Activated CD4-positive, CD25-positive, alpha-beta regulatory T cell treated with anti-CD3 and anti-CD28 coated beads, Interleukin-2, amount 50 U/mL, for 72 hours (primary cell): ENCODE data around the gene GPR21.

Experiments
- DNase-seq: peaks from one replicate; pipeline ENCODE4 v3.0.0; 2021

GPR21 gene

DNA sequence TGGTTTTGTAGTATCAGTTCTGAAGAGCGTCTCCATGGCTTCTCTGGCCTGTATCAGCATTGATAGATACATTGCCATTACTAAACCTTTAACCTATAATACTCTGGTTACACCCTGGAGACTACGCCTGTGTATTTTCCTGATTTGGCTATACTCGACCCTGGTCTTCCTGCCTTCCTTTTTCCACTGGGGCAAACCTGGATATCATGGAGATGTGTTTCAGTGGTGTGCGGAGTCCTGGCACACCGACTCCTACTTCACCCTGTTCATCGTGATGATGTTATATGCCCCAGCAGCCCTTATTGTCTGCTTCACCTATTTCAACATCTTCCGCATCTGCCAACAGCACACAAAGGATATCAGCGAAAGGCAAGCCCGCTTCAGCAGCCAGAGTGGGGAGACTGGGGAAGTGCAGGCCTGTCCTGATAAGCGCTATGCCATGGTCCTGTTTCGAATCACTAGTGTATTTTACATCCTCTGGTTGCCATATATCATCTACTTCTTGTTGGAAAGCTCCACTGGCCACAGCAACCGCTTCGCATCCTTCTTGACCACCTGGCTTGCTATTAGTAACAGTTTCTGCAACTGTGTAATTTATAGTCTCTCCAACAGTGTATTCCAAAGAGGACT is 1.5 kb downstream of the GPR21 start:
- no peak for DNase-seq

DNA sequence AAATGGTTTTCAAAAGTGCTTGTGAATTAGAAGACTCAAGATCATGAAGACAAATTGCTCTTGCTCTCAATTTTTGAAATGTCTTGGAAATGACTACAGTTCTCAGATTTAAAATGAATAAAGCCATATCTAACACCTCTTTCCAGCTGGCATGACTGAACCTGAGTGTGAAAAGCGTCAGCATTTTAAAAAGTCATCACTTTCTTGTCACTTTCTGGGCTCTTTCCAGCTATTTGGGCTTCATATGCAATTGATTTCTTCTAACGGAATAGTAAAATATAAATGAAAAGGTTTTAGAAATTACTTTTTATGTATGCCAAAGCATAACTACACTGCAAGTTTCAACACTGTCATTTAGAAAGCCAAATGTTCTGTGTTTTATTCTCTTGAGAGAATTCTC is 2.3 kb downstream of the GPR21 start:
- no peak for DNase-seq

DNA sequence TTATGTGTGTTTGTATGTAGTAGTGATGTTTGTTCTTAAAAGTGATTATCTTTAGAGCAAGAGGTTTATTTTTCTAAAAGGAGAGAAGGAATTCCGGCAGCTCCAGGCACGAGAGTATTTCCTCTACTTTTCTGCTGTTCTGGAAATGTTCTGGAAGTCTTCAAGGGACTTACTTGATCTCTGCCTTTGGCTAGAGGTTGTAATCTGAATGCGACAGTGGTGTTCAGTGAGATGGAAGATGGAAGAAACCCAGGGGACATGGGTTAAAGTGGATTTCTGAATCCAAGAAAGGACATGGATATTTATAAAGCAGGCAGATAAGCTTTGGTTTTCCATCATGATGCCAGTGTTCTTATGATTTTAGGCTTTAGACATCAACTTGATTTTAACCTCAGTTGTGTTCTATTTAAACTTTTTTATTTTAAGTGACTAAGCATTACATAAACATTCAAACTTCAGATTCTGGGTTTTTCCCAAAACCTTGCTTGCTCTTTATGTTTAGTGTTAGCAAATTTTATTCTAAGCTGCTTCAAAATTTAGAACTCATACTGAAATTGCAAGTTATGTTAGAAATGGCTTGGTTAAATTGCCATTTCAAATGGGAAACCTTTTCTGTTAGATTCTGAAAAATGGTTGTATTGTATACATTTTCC is 3.6 kb downstream of the GPR21 start:
- DNase-seq, result no peak

DNA sequence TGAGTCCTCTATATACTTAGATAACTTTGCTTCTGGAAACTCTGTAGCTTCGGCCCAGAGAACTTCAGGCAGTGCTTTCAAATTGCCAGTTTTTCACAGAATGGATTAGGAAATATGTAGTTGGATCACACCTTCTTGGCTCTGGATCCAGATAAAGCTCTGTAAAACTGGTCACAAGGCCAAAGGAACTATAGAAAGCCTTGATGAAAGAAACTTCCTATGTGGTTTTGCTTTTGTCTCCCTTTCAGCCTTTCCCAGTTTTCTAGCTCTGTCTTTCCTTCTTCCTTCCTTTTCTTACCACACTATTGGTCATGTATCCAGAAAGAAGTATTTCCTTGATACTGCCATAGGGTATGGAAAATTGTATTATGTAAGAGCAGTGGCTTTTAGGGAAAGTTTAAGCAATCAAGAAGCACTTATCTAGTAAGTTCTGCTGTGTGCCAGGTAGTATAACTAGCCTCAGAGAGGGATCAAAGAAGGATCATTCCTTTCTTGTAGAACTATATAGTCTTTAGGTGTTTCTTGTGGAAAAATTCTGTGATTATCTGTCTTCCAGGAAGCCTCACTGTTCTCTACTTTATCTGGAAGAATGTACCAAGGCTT is 6.3 kb downstream of the GPR21 start:
- DNase-seq, result no peak

DNA sequence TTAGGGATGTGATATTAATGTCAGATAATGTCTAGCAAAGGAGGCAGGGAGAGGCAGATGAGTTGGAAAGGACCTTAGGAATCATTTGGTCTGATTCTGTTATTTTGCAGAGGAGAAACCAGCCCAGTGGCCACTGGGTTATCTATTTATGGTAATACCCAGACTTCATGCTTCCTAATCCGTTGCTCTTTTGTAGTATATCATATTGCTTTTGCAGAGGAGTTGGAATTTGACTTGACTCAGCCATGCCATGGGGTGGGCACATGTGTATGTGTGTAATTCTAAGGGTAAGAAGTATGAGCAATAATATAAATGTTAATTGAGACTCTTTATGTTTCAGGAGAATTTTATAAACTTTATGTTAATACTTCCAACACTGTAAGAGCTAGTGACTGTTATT is 7.3 kb downstream of the GPR21 start:
- DNase-seq, result no peak

DNA sequence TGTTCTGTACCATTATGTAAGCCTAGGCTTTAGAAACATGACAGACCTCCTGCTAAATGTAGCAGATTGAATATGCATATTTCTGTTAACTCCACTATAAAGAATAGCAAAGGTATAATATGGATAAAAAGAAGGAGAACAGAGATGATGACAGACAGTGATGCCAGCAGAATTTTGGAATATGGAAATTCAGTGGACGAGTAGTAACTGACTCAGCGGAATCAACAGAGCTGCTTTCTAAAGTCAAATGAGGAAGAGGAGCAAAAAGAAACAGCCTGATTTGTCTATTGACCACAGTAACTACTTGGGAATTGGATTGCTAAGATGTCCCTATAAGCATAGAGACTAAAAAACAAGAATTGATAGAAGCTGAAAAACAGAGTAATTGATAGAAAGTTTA is 8.0 kb downstream of the GPR21 start:
- no peak for DNase-seq

DNA sequence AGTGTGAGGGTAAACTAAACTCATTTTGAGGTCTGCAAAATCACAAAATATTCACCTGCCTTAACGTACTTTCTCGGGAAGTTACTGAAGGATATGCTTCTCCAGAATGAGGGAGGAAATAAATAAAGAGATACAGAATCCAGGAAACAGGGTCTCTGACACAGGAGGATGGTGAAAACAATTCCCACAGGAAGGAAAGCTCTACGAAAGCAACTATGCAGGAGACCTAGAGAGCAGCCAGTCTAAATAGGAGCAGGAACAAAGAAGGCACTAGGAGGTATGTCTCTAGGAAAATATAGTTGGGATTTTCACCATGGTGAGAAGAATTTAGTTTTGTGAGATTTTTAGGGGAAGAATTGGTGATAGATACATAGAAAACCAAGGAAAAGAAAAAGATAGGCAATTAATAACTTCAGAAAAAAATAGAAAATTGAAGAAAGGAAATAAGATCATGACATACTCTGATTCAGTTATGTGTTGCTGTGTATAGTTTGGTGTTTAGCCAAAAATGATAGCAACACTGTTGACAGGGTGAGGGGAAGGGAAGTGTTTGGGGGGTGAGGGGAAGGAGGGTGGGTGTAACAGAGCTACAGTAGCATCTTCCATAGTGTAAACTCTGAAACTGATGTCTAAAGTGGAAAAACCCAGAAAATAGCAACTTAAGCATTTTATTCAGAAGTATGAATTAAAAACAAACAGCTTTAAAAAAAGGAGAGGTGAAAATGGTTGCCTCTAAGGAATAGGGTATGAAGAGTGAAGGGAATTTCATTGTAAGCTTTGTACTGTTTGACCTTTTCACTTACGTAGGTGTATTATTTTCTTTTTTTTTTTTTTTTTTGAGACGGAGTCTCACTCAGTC is 9.8 kb downstream of the GPR21 start:
- no peak for DNase-seq

DNA sequence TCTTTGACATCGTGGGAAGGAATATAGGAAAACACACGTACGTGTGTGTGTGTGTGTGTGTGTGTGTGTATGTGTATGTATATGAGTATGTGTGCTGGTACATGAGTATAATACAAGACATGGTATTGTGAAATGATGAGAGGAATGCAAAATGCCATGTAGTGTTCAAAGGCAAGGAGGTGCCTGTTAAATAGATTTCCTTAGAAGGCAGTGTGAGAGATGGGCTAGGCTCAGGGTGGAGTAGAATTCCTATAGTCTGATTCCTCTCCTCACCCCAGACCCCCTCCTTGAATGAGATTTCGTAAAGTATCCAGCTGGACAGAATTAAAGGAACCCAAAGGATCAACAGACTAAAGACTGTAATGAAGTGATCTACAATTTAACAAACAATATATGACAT is 11.1 kb downstream of the GPR21 start:
- DNase-seq, result no peak

DNA sequence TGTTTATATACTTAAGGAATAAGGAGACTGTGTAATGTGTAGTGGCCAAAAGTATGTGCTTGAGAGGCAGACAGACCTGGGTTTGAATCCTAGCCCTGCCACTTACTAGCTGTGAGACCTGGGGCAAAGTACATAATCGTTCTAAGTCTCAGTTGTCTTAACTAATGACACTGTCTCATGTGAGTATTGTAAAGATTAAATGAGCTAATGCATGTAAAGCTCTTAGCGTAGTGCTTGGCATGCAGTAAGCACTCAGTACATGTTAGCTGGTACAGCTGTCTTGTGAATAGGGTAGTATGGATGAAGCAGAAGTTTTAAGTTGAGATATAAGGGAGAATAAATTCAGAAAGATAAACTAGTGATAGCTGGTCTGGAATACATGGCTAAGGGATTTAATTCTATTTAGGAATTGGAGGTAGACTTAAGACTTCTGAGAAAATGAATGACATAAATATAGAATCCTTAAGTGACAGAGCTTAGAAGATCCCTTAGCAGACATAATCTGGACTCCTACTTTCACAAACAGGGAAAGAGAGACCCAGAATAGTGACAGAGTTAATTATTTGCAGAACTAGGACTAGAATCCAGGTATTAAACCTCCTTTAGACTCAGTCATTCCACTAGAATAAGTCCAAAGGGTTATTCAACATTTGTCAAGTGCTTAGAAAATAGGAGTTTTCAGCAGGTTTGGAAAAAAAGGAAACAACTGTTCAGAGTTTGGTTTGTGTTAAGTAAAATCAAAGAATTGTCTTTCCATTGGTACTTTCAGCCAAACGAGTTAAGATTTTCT is 13.1 kb downstream of the GPR21 start:
- DNase-seq, result no peak

DNA sequence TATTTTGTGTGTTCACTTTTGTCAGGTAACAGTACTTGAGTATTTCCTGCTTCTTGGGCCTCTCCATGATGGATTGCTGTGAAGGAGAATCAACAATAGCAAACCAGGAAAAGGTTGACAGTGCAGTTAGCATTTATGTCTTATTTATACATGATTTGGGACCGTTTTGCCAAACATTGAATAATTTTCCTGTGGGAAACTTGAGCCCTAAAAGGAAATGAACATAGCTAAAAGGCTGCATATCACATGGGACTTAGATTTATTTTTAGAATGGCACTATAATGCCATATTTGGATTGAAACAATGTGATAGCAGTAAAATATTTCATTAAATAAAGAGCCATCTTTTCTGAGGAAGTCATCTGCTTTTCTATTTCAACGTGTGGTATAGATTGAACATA is 15.3 kb downstream of the GPR21 start:
- DNase-seq, result no peak

DNA sequence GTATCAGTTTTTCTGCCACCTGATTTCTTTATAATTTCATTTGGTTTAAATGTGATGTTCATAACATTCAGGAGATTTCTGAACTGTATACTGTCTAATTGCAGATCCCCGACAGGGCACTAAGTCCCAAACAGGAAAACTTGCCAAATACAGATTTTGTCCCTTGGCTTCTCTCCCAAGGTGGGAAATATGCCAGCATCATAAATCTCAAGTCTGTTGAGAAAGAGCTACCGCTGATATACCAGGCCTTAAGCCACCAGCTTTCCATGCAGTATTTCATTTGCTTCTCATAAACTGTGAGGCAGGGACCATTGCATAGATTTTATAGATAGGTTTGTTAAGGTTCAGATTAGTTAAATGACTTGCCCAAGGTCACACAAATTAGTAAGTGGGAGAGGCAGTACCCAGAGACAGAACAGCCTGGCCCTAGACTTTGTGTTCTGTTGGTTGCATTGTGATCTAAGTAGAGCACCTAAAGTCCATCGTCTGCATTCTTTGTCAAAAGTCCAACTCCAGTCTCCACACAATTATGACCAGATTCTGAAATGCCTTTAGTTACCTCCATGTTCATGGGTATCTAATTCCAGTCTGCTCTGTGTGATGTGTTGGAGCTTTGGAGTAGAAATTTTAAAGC is 16.2 kb downstream of the GPR21 start:
- no peak for DNase-seq

DNA sequence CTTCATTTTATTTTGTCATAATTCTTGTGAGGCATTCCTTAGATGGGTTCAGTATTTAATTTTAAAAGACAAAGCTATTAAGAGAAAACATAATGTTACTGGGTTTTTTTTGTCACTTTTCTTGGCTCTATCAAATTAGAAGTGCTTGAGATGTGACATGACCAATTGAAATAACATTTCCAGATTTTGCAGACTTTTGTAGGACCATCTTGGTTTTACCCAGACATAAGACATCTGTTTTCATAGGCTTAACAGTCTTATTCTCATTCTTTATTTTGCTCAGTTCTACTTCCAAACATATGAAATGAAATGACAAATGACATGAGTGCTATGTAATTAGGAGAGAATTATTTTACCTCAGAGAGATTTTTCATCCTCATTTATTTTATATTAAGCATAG is 19.6 kb downstream of the GPR21 start:
- DNase-seq, result no peak

DNA sequence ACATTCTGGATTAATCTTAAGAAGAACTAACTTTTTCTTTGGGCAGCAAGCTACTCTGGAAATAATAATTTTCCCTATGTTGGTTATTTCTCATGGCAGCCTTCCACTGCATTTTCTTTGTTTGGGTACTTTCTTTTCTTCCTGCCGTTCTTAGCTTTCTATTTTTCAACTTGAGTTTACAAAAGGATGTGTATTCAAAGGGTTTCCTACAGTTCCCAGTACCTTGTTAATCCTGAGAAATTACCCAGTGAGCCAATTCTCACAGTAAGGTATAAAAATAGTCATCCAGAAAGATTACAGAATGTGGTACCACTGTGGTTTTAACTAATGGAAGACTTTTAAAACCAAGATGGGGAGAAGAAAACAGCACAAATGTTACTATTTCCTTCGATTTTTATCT is 20.2 kb downstream of the GPR21 start:
- DNase-seq, result no peak

DNA sequence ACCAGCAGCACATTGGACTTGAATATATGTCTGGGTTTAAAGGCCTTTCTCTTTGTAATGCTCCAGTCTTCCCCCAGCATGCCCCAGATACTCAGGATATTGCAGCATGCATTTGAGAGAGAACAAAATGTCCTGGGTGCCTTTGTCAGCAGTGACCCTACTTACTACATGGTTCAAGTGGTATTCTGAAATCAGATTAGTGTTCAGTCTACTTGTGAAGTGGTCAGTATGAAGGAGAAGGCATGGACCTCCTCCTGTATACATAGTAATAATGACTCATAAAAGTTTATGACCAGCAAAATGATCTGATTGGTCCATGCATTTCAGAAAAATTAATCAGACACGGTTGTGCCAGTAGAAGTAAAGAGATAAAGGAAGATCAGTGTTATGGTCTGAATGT is 25.4 kb downstream of the GPR21 start:
- no peak for DNase-seq

DNA sequence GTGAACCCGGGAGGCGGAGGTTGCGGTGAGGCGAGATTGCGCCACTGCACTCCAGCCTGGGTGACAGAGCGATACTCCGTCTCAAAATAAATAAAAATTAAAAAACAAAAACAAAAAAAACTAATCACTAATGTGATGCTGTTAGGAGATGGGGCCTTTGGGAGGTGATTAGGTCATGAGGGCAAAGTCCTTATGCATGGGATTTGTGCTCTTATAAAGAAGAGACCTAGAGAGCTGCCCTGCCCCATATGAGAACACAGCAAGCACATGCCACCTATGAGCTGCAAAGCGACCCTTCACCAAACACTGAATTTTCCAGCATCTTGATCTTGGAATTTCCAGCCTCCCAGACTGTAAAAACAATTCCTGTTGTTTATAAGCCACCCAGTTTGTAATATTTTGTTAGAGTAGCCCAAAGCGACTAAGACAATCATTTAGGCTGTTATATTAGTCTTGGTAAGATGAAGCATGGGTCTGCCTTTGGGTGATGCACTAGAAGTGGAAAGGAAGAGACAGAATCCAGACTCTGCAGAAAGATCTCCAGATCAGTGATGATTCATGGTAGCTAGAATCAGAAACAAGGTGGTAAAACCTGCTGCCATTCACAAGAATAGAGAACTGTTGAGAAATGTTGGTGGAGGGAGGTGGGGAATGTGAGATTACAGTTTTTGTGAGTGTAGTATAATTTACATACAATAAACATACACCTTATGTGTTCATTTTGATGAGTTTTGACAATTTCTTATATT is 26.2 kb downstream of the GPR21 start:
- DNase-seq, result no peak

DNA sequence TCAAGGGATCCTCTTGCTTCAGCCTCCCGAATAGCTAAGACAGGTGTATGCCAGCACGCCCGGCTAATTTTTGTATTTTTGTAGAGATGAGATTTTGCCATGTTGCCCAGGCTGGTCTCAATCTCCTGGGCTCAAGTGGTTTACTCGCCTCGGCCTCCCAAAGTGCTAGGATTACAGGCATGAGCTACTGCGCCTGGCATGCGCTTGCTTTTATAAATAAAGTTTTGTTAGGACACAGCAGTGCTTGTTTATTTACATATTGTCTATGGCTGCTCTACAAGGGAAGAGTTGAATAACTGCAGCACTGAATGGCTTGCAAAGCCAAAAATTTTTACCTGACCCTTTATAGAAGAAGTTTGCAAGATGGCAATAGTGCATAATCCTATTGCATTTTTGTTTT is 27.7 kb downstream of the GPR21 start:
- no peak for DNase-seq

DNA sequence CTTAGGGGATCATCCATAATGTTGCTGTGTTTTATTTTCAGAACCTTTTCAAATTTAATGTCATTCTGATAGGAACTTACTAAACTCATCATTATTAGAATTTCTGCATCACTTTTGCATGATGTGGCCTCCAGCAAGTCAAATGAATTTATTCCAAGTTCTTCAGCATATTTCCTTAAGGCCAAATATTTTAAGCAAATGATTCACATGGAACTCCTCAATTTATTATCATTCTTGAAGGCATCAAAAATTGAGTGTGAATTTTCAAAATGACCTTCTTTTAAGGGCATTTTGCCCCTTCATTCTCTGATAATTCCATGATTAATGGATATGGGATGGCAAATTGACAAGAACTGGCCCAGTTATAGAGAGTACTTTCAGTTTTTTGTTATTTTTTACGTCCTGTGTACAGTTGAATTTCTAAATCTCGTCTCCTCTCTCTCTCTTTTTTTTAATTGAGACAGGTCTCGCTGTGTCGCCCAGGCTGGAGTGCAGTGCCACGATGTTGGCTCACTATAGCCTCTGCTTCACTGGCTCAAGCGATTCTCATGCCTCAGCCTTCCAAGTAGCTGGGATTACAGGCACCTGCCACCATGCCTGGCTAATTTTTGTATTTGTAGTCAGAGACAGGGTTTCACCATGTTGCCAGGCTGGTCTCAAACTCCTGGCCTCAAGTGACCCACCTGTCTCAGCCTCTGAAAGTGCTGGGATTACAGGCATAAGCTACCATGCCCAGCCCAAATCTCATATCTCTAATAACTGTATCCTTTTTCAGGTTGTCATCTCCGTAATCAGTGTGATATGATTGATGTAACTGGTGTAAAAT is 29.1 kb downstream of the GPR21 start:
- DNase-seq, result no peak

DNA sequence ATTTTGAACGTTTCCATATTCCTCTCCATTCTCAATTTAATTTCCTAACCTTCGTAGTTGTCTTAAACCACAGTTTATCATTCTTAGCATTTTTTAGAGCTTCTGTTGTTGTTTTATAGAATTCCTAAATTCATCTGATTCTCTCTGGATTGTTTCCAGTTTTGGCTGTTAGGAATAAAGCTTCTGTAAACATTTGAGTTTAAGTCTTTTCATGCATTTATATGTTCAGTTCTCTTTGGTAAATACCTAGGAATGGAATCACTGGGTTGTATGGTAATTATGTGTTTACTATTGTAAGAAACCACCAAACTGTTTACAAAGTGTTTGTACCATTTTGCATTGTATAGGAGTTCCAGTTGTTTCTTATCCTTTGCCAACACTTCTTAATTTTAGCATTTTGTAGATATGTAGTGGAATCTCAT is 29.7 kb downstream of the GPR21 start:
- no peak for DNase-seq

DNA sequence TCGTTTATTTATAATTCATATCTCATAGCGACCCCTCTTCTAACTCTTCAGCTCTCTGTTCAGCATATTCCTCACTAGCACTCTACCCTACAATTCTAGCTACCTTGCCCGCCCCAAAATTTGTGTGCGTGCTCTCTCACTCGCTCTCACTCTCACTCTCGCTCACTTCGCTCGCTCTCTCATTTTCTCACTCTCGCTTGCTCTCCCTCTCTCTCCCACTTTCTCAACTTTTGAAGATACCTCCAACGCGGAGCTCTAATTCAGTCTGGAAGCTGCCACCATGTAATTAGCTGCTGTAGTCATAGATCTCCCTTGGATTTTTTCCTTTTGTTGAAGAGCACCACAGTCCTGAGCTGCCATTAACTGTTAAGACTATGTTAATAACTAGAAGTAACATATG is 30.4 kb downstream of the GPR21 start:
- DNase-seq, result no peak

DNA sequence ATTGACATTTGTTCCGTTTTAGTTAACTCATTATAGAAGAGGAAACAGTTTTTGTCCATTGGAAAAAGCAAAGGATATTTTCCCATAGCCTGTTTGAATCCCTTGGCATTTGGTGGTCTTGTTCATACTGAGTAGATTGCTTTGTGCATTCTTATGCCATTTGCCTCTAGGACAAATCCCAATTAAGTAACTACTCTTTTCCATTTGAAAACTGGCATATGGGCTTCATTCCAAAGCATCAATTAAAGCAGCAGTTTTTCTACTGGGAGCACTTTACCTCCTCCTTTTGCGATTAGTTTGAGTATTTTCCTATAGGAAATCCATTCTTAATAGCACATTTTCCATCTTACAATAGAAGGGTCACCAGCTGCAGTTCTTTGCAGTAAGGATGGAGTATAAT is 31.2 kb downstream of the GPR21 start:
- no peak for DNase-seq

DNA sequence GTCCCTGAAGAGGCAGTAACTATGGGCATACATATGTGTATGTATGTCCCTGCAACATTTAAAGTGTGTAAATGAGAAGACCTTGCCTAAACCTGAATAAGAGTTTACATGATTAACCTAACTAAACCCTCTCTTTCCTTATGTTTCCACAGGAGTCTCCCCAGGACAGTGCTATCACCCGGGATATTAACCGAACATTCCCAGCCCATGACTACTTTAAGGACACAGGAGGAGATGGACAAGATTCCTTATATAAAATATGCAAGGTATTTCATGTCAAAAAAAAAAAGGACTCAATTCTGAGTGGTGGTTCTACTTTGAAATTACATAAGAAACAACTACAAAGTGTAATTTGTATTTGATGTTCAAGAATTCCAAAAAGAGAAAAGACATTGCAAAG is 31.7 kb downstream of the GPR21 start:
- DNase-seq, result no peak
